Breast epithelium (tissue), 4 donors: ENCODE results near the gene KRT5. TPM values are rescaled to one million over a fixed set of nuclear protein-coding genes. Genes with fewer than 3 reads are reported as not detected.

Experiments
- DNase-seq, 2 donors: peaks; one replicate each; pipeline ENCODE4 v3.0.0-alpha.2; 2019; ENCODE audit warnings: low spot score in 2 of 2
- H3K27ac ChIP-seq, 2 donors: fragments of 200-600 bp; sonication (generic) in 1 of 2; one replicate each; pipeline ENCODE4 v1.5.1; 2016 to 2019; ENCODE audit warnings: mild to moderate bottlenecking in 1 of 2
- H3K27me3 ChIP-seq, 2 donors: fragments of 200-600 bp; sonication (generic) in 1 of 2; one replicate each; pipeline versions ENCODE4 v1.5.1 to v1.6.0; 2017 to 2019; ENCODE audit warnings: control low read depth in 1 of 2, mild to moderate bottlenecking in 1 of 2
- H3K36me3 ChIP-seq: fragments of 200-600 bp; one replicate; pipeline ENCODE4 v1.5.1; 2019
- H3K4me1 ChIP-seq, 2 donors: fragments of 200-600 bp; sonication (generic); one replicate each; pipeline ENCODE4 v1.5.1; 2016 to 2019; ENCODE audit warnings: control low read depth in 1 of 2
- H3K4me3 ChIP-seq, 3 donors: fragments of 200-600 bp; sonication (generic); 1 replicate in 2 of 3; 2 replicates in 1 of 3; pipeline ENCODE4 v1.5.1; 2016 to 2019; ENCODE audit warnings: mild to moderate bottlenecking in 3 of 3, moderate library complexity in 2 of 3
- H3K9me3 ChIP-seq, 2 donors: fragments of 200-600 bp; sonication (generic) in 1 of 2; one replicate each; pipeline ENCODE4 v1.5.1; 2016 to 2019; ENCODE audit warnings: control low read depth in 1 of 2
- POLR2A ChIP-seq: fragments of 450-650 bp; IDR thresholded peaks from one replicate; pipeline ENCODE4 v1.6.1; 2016; ENCODE audit warnings: antibody characterized with exemption, mild to moderate bottlenecking, moderate library complexity
- POLR2AphosphoS5 ChIP-seq, 3 donors: sonication (generic); formaldehyde crosslinking; IDR thresholded peaks; one replicate each; pipeline ENCODE4 v1.6.1; 2017; ENCODE audit warnings: antibody characterized with exemption in 3 of 3
- intact Hi-C: fragments of 100-400 bp; cut with DNase I; formaldehyde crosslinking; loops from one replicate; pipeline ENCODE4 v1.15.1; 2023; ENCODE audit warnings: low total_unique reads
- total RNA-seq, 3 donors: library from RNA; depleted of rRNA; stranded (reverse); fragments of >200 nt; gene quantifications; one replicate each; pipeline ENCODE4 v1.1.0, GENCODE V29; 2016
- TF ChIP-seq, protein P1 (sequence below), 3 donors: fragments of 450-650 bp; IDR thresholded peaks; one replicate each; pipeline ENCODE4 v1.5.1; 2016 to 2017; ENCODE audit warnings: antibody characterized with exemption in 3 of 3, mild to moderate bottlenecking in 3 of 3, moderate library complexity in 3 of 3

Gene KRT5
- total RNA-seq, 3 donors from 2014 or later: 4.3 to 464 (median 413) TPM

- H3K4me1 ChIP-seq: peaks cover under 1 to 5% of the 10 kb centered on the region in 2 donors
- no peaks in the 10 kb centered on the region for H3K27me3 ChIP-seq
- H3K4me3 ChIP-seq: no peak overlapping the region
- intact Hi-C loops: no loop called here
- H3K36me3 ChIP-seq: no peaks in the 10 kb centered on the region
- peak overlapping the region; percentile 77 to 89 for H3K27ac ChIP-seq
- TF ChIP-seq, protein P1, sequence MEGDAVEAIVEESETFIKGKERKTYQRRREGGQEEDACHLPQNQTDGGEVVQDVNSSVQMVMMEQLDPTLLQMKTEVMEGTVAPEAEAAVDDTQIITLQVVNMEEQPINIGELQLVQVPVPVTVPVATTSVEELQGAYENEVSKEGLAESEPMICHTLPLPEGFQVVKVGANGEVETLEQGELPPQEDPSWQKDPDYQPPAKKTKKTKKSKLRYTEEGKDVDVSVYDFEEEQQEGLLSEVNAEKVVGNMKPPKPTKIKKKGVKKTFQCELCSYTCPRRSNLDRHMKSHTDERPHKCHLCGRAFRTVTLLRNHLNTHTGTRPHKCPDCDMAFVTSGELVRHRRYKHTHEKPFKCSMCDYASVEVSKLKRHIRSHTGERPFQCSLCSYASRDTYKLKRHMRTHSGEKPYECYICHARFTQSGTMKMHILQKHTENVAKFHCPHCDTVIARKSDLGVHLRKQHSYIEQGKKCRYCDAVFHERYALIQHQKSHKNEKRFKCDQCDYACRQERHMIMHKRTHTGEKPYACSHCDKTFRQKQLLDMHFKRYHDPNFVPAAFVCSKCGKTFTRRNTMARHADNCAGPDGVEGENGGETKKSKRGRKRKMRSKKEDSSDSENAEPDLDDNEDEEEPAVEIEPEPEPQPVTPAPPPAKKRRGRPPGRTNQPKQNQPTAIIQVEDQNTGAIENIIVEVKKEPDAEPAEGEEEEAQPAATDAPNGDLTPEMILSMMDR (IDR thresholded peaks at IDR 0.05): no peak
- TF ChIP-seq POLR2AphosphoS5 (IDR thresholded peaks at IDR 0.05): no peak
- TF ChIP-seq POLR2A: no peak
- DNase-seq: no peak
- no peaks in the 10 kb centered on the region for H3K9me3 ChIP-seq
Measured at GRCh38 chr12:52529417-52529816, 9.2 kb upstream of the KRT5 start.

DNA sequence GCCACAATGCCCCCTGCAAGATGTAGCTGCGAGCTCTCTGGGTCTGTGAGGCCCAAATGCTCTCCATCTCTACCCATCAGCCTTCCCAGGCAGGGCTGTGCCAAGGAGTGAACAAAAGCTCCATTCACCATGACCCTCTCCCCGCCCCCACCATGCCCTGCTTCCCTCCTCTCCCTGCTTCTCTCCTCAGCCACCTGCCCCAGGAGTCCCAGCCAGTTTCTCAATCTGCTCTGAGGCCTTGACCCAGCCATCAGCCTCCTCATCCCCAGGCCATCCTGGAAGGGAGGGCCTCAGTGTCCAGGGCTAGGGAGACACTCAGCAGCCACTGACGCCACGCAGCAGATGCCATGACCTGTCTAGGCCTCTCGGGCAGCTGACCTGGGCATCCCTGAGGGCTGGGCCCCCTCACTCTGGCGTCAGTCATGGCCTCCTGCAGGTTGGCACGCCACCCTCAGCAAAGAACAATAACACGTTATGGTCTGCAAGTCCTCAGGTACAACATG, 8.5 kb upstream of the KRT5 start:
- no peaks in the 10 kb centered on the region for H3K27me3 ChIP-seq
- peak overlapping the region; percentile 77 to 89 for H3K27ac ChIP-seq
- H3K36me3 ChIP-seq: no peaks in the 10 kb centered on the region
- TF ChIP-seq, protein P1 (IDR thresholded peaks at IDR 0.05): no peak
- no peak for TF ChIP-seq POLR2A
- TF ChIP-seq POLR2AphosphoS5 (IDR thresholded peaks at IDR 0.05): no peak
- H3K4me1 ChIP-seq: peaks cover 3 to 12% of the 10 kb centered on the region in 2 donors
- H3K4me3 ChIP-seq: no peak overlapping the region
- intact Hi-C loops: no loop called here
- peak in 1 of 2 donors; percentile 86 for DNase-seq
- no peaks in the 10 kb centered on the region for H3K9me3 ChIP-seq

DNA sequence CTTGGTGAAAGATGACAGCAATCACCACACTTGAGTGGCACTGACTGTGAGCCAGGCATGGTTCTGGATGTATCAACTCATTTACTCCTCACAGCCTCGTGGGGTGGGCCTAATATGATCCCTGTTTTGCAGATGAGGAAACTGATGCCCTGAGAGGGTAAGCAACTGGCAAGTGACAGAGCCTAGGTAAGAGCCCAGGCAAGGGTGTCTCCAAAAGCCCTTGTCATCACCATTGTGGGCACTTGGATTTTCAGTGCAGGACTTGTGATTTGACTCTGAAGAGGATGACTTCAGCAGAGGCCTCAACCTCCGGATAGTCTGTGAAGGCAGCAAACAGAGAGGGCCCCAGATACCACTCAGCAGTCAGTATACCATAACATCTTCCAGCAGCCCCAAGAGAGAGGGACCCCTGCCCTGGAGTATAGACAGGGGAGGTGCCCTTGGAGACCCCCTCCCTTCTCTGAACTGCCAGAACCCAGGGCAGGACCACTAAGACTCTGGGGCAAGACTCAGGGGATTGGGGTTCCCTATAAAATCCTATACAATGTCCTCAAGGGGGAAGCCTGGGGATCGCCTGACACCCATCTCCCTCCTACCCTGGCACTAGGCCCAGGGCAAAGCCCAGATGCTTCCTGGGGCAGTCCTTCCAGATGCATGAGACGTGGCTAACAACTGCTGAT, 7.1 kb upstream of the KRT5 start:
- DNase-seq: peak in 1 of 2 donors; percentile 16
- TF ChIP-seq, protein P1 (IDR thresholded peaks at IDR 0.05): no peak
- no peak for TF ChIP-seq POLR2AphosphoS5 (IDR thresholded peaks at IDR 0.05)
- TF ChIP-seq POLR2A: no peak
- Histone ChIP-seq H3K27ac (peak overlapping the region; percentile 77 to 83), H3K4me3 (no peak overlapping the region), H3K36me3 (no peaks in the 10 kb centered on the region), H3K4me1 (peaks cover 3 to 16% of the 10 kb centered on the region in 2 donors), H3K27me3 (no peaks in the 10 kb centered on the region), H3K9me3 (no peaks in the 10 kb centered on the region)
- intact Hi-C loops: no loop called here

GRCh38 chr12:52526511-52526951, 6.3 kb upstream of the KRT5 start:
- Histone ChIP-seq H3K27me3 (no peaks in the 10 kb centered on the region), H3K36me3 (no peaks in the 10 kb centered on the region), H3K4me3 (no peak overlapping the region), H3K27ac (peak overlapping the region; percentile 77 to 83), H3K4me1 (peaks cover 3 to 16% of the 10 kb centered on the region in 2 donors), H3K9me3 (no peaks in the 10 kb centered on the region)
- TF ChIP-seq POLR2AphosphoS5 (IDR thresholded peaks at IDR 0.05) (no peak), POLR2A (no peak)
- TF ChIP-seq, protein P1 (IDR thresholded peaks at IDR 0.05): no peak
- intact Hi-C loops: no loop called here
- peak in 1 of 2 donors; percentile 21 for DNase-seq

DNA sequence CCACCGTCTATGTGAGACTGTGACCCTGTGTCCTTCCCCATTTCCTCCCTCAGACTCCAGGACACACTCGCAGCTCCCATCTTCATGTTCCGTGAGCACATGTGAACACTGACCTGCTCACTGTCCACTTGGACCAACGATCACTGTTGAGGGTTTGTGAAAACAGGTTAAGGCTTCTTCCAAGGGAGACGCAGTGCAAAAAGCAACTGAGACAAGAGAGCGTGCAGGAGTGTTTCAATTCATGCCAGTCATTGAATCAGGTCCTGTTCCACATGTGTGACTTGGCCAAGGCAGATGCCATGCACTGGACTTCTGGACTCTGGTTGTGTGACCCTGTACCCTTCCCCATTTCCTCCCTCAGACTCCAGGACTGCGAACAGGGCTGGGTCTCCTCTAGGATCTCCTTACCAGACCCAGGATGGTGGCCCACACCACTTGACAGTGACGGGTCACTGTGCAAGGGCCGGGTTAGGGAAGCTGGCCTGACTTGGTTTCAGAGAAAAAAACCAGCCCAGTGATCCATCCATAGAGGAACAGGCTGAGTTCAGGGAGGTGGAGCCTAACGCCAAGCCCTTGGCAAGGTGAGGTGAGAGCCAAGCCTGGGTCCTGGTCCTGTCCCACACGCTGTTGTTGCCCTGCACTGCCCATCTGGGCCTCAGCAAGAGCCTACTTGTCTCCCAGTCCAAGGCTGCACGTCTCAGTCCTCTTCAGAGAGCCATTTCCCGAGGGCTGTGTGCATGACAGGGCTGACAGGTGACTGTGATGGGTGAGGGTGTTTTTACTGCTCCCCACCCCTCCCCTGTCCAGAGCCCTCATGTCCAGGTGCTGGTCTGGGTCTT, 5.7 kb upstream of the KRT5 start:
- Histone ChIP-seq H3K4me1 (peaks cover 3 to 16% of the 10 kb centered on the region in 2 donors), H3K36me3 (no peaks in the 10 kb centered on the region), H3K4me3 (no peak overlapping the region), H3K9me3 (no peaks in the 10 kb centered on the region), H3K27ac (peak overlapping the region; percentile 77 to 83), H3K27me3 (no peaks in the 10 kb centered on the region)
- intact Hi-C loops: no loop called here
- DNase-seq: peak in 1 of 2 donors; percentile 17
- TF ChIP-seq POLR2AphosphoS5 (IDR thresholded peaks at IDR 0.05): no peak
- TF ChIP-seq, protein P1 (IDR thresholded peaks at IDR 0.05): no peak
- TF ChIP-seq POLR2A: no peak
